GM19023 (cell line): Measurements from ENCODE around the gene FAM118A.
"Not testable (repeated sequence)": the region's sequence is repeated elsewhere in the genome, so short reads cannot be mapped to it uniquely, and the experiment has no call there.

Experiments used
- ATAC-seq: cut with Tn5 transposase; IDR thresholded peaks from one replicate; pipeline ENCODE4 v1.9.1; 2021; ENCODE audit warnings: mild to moderate bottlenecking, moderate library complexity; ENCODE audit not compliant: unreplicated experiment

FAM118A gene

GRCh38 chr22:45309422-45310227 is at the start of gene FAM118A:
Gene FAM118A (plus strand): TSS chr22:45309934. CDS start chr22:45322380, 12,446 bp downstream.
- ATAC-seq: peak; percentile 83

DNA sequence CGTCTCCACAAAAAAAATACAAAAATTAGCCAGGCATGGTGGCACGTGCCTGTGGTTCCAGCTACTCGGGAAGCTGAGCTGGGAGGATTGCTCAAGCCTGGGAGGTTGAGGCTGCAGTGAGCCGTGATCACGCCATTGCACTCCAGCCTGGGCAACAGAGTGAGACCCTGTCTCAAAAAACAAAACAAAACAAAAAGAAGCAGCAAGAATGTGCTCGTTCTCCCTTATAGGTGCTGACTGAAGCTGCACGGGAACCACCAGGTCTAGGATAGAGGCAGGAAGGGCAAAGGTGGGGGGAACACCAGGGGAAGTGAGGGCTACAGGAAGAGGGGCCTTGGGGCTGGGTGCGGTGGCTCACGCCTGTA is 49.4 kb upstream of the FAM118A start:
- ATAC-seq: not testable (repeated sequence)

DNA sequence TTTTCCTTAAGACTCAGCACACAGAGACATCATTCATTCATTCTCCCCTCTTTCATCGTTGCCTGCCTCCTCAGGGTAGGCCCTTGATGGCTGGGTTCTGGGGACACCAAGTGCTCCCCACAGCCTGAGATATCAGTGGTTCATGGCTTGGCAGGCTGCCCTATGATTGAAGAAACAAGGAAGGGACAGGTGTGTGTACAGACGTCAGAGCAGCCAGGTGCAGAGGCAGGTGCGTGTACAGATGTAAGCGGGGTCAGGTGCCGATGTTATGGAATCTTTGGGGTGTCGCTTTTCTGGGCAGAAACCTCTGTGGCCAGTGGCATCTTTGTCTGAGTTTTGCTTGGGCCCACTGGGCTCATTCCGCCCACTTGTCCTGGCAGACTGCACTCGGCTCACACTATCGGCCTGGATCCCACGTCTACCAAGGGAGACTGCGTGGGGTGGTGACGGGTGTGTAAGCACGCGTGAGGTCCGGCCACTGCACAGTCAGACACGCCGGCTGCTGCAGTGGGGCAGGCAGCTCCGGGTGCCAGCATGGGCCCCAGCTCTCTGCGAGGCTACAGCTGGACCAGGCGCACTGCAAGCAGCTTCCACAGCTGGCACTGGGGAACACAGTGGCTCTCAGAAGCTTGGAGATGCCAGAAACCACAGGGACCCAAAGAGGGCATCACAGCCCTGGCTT is 48.2 kb upstream of the FAM118A start:
- no peak for ATAC-seq

DNA sequence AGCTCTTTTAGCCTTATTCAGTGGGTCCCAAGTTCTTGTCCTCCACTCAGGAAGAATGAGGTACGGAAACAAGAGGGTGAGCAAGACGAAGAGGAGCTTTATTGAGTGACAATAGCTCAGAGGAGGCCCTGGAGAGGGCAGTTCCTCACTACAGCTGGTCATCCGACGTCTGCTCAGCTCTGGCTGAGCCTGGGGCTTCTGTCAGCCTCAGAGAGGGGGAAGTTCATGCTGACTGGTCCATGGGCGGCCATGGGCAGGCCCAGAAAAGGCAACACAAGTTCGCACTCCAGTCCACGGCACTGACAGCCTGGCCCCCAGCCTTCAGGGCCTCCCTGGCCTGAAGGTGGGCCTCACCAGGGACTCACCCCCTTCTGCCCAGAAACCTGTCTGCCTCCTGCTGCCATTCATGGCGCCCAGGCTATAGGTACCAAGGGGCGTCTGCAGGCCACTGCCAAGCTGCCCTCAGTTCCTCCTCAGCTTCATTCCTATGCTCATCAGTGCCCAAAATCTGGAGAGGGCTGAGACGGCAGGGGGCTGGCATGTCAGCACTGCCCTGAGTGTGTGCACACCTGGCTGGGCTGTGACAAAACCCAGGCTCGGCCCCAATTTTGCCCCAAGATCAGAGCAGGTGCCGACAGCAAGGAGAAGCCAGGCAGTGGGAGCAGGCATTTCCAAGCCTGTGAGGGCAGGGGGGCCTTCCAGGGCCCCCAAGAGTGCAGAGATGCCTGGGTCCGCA is 47.4 kb upstream of the FAM118A start:
- no peak for ATAC-seq

DNA sequence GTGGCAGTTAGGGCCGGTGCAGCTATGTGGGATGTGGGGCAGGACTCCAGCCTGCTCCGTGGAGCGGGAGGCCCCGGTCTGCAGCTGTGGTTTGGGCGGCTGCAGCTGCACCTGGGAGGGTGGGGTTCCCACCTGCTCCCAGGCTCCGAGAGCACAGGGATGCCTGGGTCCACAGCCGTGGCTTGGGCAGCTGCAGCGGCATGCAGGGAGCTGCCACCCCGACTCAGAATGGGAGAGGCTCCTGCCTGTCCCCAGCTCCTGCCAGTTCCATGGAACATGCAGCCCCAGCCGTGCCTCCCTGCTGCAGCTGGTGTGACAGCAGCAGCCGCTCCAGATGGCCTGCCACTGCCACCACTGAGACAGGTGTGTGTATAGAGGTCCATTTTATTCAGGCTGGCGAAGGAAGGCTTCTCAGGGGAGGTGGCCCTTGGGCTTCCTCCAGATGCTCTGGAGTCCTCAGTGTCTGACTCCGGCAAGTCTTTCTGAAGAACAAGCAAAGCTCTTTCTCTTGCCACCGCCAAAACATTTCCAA is 46.7 kb upstream of the FAM118A start:
- peak; percentile 20 for ATAC-seq

GRCh38 chr22:45263463-45264269 is 46.1 kb upstream of the FAM118A start:
- peak; percentile 76 for ATAC-seq

DNA sequence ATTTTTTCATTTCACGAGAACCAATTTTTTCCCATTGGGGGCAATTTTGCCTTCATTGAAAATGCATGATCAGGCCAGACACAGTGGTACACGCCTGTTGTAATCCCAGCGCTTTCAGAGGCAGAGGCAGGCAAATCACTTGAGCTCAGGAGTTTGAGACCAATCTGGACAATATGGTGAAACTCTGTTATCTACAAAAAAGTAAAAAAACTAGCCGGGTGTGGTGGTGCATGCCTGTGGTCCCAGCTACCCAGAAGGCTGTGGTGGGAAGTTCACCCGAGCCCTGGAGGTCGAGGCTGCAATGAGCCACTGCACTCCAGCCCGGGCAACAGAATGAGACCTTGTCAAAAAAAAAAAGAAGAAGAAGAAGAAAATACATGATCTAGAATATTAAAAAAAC is 44.2 kb upstream of the FAM118A start:
- no peak for ATAC-seq

GRCh38 chr22:45268167-45268957 is 41.4 kb upstream of the FAM118A start:
- ATAC-seq: no peak

DNA sequence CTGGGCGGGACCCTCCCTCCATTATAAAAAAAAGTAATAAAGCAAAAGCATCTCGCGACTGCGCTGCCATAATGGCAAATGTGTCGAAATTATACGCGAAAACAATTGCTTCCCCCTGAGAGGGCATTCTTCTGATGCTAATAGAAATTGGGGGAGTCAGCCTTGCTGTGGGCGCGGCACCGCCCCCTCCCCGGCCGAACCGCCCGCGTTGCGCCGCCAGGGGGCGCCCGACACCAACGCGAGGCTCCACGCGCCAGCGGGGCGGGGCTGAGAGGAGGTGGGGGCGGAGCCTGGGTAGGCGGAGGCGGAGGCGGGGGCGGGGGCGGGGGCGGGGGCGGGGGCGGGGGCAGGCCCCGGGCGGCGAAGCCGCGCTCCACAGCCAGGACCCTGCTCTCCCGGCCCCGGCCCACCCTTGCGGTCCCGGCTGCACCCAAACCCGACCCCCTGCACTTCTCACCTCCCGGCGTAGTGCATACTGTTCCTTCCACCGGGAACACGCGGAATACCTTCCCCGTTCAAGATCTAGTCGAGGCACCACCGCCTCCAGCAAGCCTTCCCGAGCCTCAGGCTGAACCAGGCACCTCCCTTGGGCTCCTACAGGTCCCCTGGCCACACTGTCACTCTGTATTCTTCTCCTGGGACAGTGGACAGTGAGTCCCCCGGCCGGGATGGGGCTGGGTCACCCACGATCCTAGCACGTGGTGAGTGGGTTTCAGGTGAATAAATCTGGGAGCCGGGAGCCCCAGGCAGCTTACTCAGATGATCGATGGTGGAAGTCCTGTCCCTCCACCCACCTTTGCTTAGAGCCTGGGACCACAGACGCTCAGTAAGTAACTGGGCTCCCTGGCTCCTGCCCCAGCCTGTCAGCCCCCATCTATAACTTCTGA is 40.5 kb upstream of the FAM118A start:
- no peak for ATAC-seq

- ATAC-seq: no peak
These were observed 39.4 kb upstream of the FAM118A start for GRCh38 chr22:45270095-45271020.

- ATAC-seq: no peak
These were observed 38.0 kb upstream of the FAM118A start for GRCh38 chr22:45271667-45272201.

- ATAC-seq: no peak
These were observed 37.2 kb upstream of the FAM118A start for GRCh38 chr22:45272498-45272897.

DNA sequence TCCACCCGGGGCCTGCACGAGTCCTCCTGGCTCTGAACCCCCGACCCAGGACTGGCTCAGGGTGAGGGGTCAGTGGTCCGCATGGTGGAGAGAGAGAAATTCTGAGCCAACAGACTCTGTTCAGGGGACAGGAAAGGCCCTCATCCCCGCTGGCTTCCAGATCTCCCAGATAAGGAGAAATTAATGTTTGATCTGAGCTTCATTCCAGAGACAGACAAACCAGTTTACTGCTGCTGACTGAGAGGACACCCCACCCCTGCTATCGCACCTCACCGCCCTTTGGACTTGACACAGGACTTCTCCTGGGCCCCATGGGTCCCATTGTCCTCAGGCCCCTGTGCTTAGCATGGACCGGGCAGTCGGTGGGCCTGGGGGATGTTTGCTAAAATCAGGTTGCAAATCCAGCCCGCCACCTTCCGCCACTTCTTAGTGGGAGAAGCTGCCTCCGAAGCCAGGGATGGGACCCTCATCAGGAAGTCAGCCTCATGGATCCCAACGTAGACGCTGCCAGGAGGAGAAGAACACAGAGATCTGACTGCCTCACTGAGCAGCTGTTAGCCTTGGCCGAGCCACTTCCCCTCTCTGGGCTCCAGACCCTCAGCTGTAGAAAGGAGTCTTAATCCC is 36.2 kb upstream of the FAM118A start:
- no peak for ATAC-seq

- no peak for ATAC-seq
These were observed 33.1 kb upstream of the FAM118A start for GRCh38 chr22:45276507-45277105.

DNA sequence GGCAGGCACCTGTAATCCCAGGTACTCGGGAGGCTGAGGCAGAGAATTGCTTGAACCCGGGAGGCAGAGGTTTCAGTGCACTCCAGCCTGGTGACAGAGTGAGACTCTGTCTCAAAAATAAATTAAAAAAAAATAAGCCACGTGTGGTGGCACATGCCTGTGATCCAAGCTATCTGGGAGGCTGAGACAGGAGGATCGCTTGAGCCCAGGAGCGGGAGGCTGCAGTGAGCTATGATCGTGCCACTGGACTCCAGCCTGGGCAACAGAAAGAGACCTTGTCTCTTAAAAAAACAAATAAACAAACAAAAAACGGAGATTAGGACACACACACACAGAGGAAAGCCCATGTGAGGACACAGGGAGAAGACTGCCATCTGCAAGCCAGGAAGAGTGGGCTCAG is 32.0 kb upstream of the FAM118A start:
- not testable (repeated sequence) for ATAC-seq

- no peak for ATAC-seq
These were observed 31.6 kb upstream of the FAM118A start for GRCh38 chr22:45278125-45278524.

- no peak for ATAC-seq
These were observed 29.1 kb upstream of the FAM118A start for GRCh38 chr22:45280587-45280980.
